UCSD-AML1 (cell line): ENCODE data around the gene DNMT1.
"Not testable (repeated sequence)": the region's sequence is repeated elsewhere in the genome, so short reads cannot be mapped to it uniquely, and the experiment has no call there.

Source experiments
- DNase-seq: peaks from one replicate; lab custom pipeline; 2025; ENCODE audit not compliant: unreplicated experiment; lab: John Stamatoyannopoulos, UW

Gene DNMT1

GRCh38 chr19:10194500-10195198, at the start of gene DNMT1:
DNMT1 (minus strand) TSS chr19:10194953; CDS start chr19:10194899, 54 bp downstream.
- peak; percentile 97 for DNase-seq

- DNase-seq: no peak
Observed at GRCh38 chr19:10243606-10244005, 48.9 kb upstream of the DNMT1 start.

- DNase-seq: not testable (repeated sequence)
Observed at GRCh38 chr19:10241826-10242449, 47.2 kb upstream of the DNMT1 start.

GRCh38 chr19:10238172-10238783, 43.5 kb upstream of the DNMT1 start:
- no peak for DNase-seq

- DNase-seq: no peak
Observed at GRCh38 chr19:10237702-10238101, 42.9 kb upstream of the DNMT1 start.

GRCh38 chr19:10235409-10235808, 40.7 kb upstream of the DNMT1 start:
- DNase-seq: not testable (repeated sequence)

- DNase-seq: no peak
Observed at GRCh38 chr19:10235003-10235402, 40.2 kb upstream of the DNMT1 start.

- DNase-seq: no peak
Observed at GRCh38 chr19:10233946-10234345, 39.2 kb upstream of the DNMT1 start.

GRCh38 chr19:10231612-10232228, 37.0 kb upstream of the DNMT1 start:
- no peak for DNase-seq

GRCh38 chr19:10230861-10231611, 36.3 kb upstream of the DNMT1 start, which contains the start of gene S1PR2:
S1PR2 (minus strand) TSS chr19:10231331; CDS start chr19:10224905, 6,426 bp downstream.
- DNase-seq: peak; percentile 80

- DNase-seq: no peak
Observed at GRCh38 chr19:10230173-10230860, 35.6 kb upstream of the DNMT1 start.

GRCh38 chr19:10228920-10229319, 34.2 kb upstream of the DNMT1 start:
- DNase-seq: peak; percentile 51

- no peak for DNase-seq
Observed at GRCh38 chr19:10228393-10228792, 33.6 kb upstream of the DNMT1 start.

GRCh38 chr19:10227026-10227971, 32.5 kb upstream of the DNMT1 start:
- DNase-seq: no peak

- no peak for DNase-seq
Observed at GRCh38 chr19:10226376-10227025, 31.7 kb upstream of the DNMT1 start.

GRCh38 chr19:10226021-10226375, 31.2 kb upstream of the DNMT1 start:
- no peak for DNase-seq

- no peak for DNase-seq
Observed at GRCh38 chr19:10224337-10224736, 29.6 kb upstream of the DNMT1 start.

- no peak for DNase-seq
Observed at GRCh38 chr19:10223488-10224213, 28.9 kb upstream of the DNMT1 start.
